Thymus (tissue), 11 donors: ENCODE results near the gene EPHA3. TPM values are rescaled to one million over a fixed set of nuclear protein-coding genes. Genes with fewer than 3 reads are reported as not detected.

Source experiments
- DNase-seq, 9 donors: peaks; one replicate each; pipeline ENCODE4 v3.0.0-alpha.2; 2013; ENCODE audit warnings: low spot score in 9 of 9, low read depth in 6 of 9, missing footprints in 1 of 9
- H3K27ac ChIP-seq, 2 donors: one replicate each; pipeline ENCODE4 v1.5.1; 2013; ENCODE audit warnings: control low read depth in 1 of 2, low read depth in 1 of 2, low read length in 1 of 2, mild to moderate bottlenecking in 1 of 2, moderate library complexity in 1 of 2
- H3K27me3 ChIP-seq, 2 donors: one replicate each; pipeline ENCODE4 v1.5.1; 2013; ENCODE audit warnings: low read length in 1 of 2; ENCODE audit not compliant: control insufficient read depth in 2 of 2, insufficient read depth in 1 of 2
- H3K36me3 ChIP-seq, 2 donors: one replicate each; pipeline ENCODE4 v1.5.1; 2013; ENCODE audit warnings: low read length in 1 of 2, mild to moderate bottlenecking in 1 of 2, moderate library complexity in 1 of 2; ENCODE audit not compliant: control insufficient read depth in 2 of 2, insufficient read depth in 2 of 2
- H3K4me1 ChIP-seq, 2 donors: one replicate each; pipeline ENCODE4 v1.5.1; 2013; ENCODE audit warnings: low read length in 2 of 2; ENCODE audit not compliant: control insufficient read depth in 2 of 2, insufficient read depth in 2 of 2
- H3K4me3 ChIP-seq, 2 donors: one replicate each; pipeline ENCODE4 v1.5.1; 2013; ENCODE audit warnings: low read length in 2 of 2, control low read depth in 1 of 2, mild to moderate bottlenecking in 1 of 2
- H3K9me3 ChIP-seq, 2 donors: one replicate each; pipeline ENCODE4 v1.5.1; 2013; ENCODE audit warnings: low read length in 1 of 2, mild to moderate bottlenecking in 1 of 2; ENCODE audit not compliant: control insufficient read depth in 2 of 2, insufficient read depth in 1 of 2
- WGBS: extraction: QIAGEN DNeasy Blood & Tissue Kit; methylation state at CpG from one replicate; pipeline ENCODE4 v1.1.7; 2013; 5-methylcytosine and 5-hydroxymethylcytosine counted together
- polyA plus RNA-seq: library from polyadenylated mRNA; stranded (reverse); fragments of 200-250 nt; gene quantifications from one replicate; pipeline ENCODE4 v1.2.3, GENCODE V29; 2013
- total RNA-seq: library from RNA; stranded (reverse); fragments of 120-200 nt; gene quantifications from one replicate; pipeline ENCODE4 v1.2.4, GENCODE V29; 2013
- donor health status: healthy.

Gene EPHA3
- total and polyA plus RNA-seq, 2 donors, result 0.73 to 1.9 TPM

- DNase-seq, result no peak
- Histone ChIP-seq H3K4me1 (no peaks in the 10 kb centered on the region), H3K27me3 (no peaks in the 10 kb centered on the region), H3K27ac (no peak overlapping the region), H3K4me3 (no peak overlapping the region), H3K36me3 (no peaks in the 10 kb centered on the region), H3K9me3 (no peaks in the 10 kb centered on the region)
- 93% methylated on average over 1 of the region's 1 CpG for WGBS
Measured at GRCh38 chr3:89405176-89405575, 297.8 kb downstream of the EPHA3 start.

GRCh38 chr3:89405593-89405992 is 298.2 kb downstream of the EPHA3 start:
- Histone ChIP-seq H3K36me3 (no peaks in the 10 kb centered on the region), H3K9me3 (no peaks in the 10 kb centered on the region), H3K27me3 (no peaks in the 10 kb centered on the region), H3K4me1 (no peaks in the 10 kb centered on the region), H3K4me3 (no peak overlapping the region), H3K27ac (no peak overlapping the region)
- WGBS, result 94% methylated on average over 2 of the region's 2 CpGs
- DNase-seq, result no peak

GRCh38 chr3:89411201-89411600 is 303.8 kb downstream of the EPHA3 start:
- H3K9me3 ChIP-seq, result no peaks in the 10 kb centered on the region
- no peaks in the 10 kb centered on the region for H3K4me1 ChIP-seq
- H3K27me3 ChIP-seq, result no peaks in the 10 kb centered on the region
- no peak overlapping the region for H3K4me3 ChIP-seq
- no peaks in the 10 kb centered on the region for H3K36me3 ChIP-seq
- no peak overlapping the region for H3K27ac ChIP-seq
- 90% methylated on average over 3 of the region's 3 CpGs for WGBS
- DNase-seq, result no peak

- Histone ChIP-seq H3K27me3 (no peaks in the 10 kb centered on the region), H3K27ac (no peak overlapping the region), H3K4me3 (no peak overlapping the region), H3K4me1 (no peaks in the 10 kb centered on the region), H3K9me3 (no peaks in the 10 kb centered on the region), H3K36me3 (no peaks in the 10 kb centered on the region)
- DNase-seq, result no peak
- 94% methylated on average over 4 of the region's 4 CpGs for WGBS
Measured at GRCh38 chr3:89414270-89414669, 306.8 kb downstream of the EPHA3 start.

- no peak for DNase-seq
- Histone ChIP-seq H3K36me3 (no peaks in the 10 kb centered on the region), H3K27me3 (no peaks in the 10 kb centered on the region), H3K9me3 (no peaks in the 10 kb centered on the region), H3K4me3 (no peak overlapping the region), H3K4me1 (no peaks in the 10 kb centered on the region), H3K27ac (no peak overlapping the region)
- 85% methylated on average over 3 of the region's 3 CpGs for WGBS
Measured at GRCh38 chr3:89419647-89420241, 312.3 kb downstream of the EPHA3 start.

- WGBS, result 96% methylated on average over 5 of the region's 5 CpGs
Measured at GRCh38 chr3:89426060-89426459, 318.6 kb downstream of the EPHA3 start.

GRCh38 chr3:89434621-89435380 is 327.4 kb downstream of the EPHA3 start:
- Histone ChIP-seq H3K9me3 (no peaks in the 10 kb centered on the region), H3K36me3 (no peaks in the 10 kb centered on the region), H3K4me3 (no peak overlapping the region), H3K27ac (no peak overlapping the region), H3K4me1 (no peaks in the 10 kb centered on the region), H3K27me3 (no peaks in the 10 kb centered on the region)
- DNase-seq, result no peak
- 94% methylated on average over 7 of the region's 7 CpGs for WGBS

More at GRCh38 chr3:89426060-89426459, 318.6 kb downstream of the EPHA3 start:
- H3K9me3 ChIP-seq, result no peaks in the 10 kb centered on the region
- DNase-seq, result no peak
- no peaks in the 10 kb centered on the region for H3K27me3 ChIP-seq
- no peaks in the 10 kb centered on the region for H3K4me1 ChIP-seq
- no peaks in the 10 kb centered on the region for H3K36me3 ChIP-seq
- H3K4me3 ChIP-seq, result no peak overlapping the region
- no peak overlapping the region for H3K27ac ChIP-seq

DNA sequence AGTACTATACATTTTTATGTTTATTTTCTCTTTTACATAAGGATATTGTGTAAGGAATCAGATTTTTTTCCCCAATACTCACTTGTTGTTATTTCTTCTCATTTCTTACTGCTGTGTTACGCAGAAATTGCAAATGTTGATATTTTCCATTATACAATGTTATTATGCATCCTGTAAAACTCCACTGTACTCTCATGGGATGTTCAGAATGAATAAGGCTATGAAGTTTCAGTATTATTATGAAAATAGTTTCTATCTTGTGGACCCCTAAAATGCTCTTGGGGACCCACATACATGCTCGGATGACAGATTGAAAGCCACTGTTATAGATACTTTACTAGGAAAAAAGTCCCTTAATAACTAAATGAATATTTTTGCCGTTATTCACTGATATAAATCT is 329.4 kb downstream of the EPHA3 start:
- 90% methylated on average over 3 of the region's 3 CpGs for WGBS
- no peaks in the 10 kb centered on the region for H3K9me3 ChIP-seq
- H3K36me3 ChIP-seq, result no peaks in the 10 kb centered on the region

GRCh38 chr3:89440386-89440785 is 333.0 kb downstream of the EPHA3 start:
- no peak overlapping the region for H3K27ac ChIP-seq
- H3K27me3 ChIP-seq, result no peaks in the 10 kb centered on the region
- 94% methylated on average over 4 of the region's 4 CpGs for WGBS
- no peak for DNase-seq
- H3K4me3 ChIP-seq, result no peak overlapping the region
- no peaks in the 10 kb centered on the region for H3K9me3 ChIP-seq
- no peaks in the 10 kb centered on the region for H3K4me1 ChIP-seq
- no peaks in the 10 kb centered on the region for H3K36me3 ChIP-seq

More for the DNA sequence above, 329.4 kb downstream of the EPHA3 start:
- DNase-seq, result no peak
- Histone ChIP-seq H3K27me3 (no peaks in the 10 kb centered on the region), H3K4me1 (no peaks in the 10 kb centered on the region), H3K27ac (no peak overlapping the region), H3K4me3 (no peak overlapping the region)
